8988T (cell line): ENCODE results near the gene PARD6G.

ENCODE experiments used
- DNase-seq: peaks from one replicate; pipeline ENCODE4 v3.0.0; 2011

Gene PARD6G

GRCh38 chr18:80187956-80188642 lies 59.2 kb downstream of the PARD6G start:
- no peak for DNase-seq

GRCh38 chr18:80185545-80185944 lies 61.8 kb downstream of the PARD6G start:
- DNase-seq = no peak

- no peak for DNase-seq
Observed at GRCh38 chr18:80184243-80184772, 63.0 kb downstream of the PARD6G start.

- DNase-seq = no peak
Observed at GRCh38 chr18:80183273-80184050, 63.9 kb downstream of the PARD6G start.

- DNase-seq = no peak
Observed at GRCh38 chr18:80182855-80183254, 64.5 kb downstream of the PARD6G start.

GRCh38 chr18:80181642-80182461 lies 65.5 kb downstream of the PARD6G start:
- no peak for DNase-seq

- no peak for DNase-seq
Observed at GRCh38 chr18:80180778-80181564, 66.3 kb downstream of the PARD6G start.

GRCh38 chr18:80179857-80180558 lies 67.3 kb downstream of the PARD6G start:
- no peak for DNase-seq

GRCh38 chr18:80178935-80179818 lies 68.1 kb downstream of the PARD6G start:
- no peak for DNase-seq

GRCh38 chr18:80177128-80177527 lies 70.2 kb downstream of the PARD6G start:
- DNase-seq = no peak

- no peak for DNase-seq
Observed at GRCh38 chr18:80176334-80177073, 70.8 kb downstream of the PARD6G start.

- DNase-seq = no peak
Observed at GRCh38 chr18:80175451-80176204, 71.7 kb downstream of the PARD6G start.

GRCh38 chr18:80173060-80173459 lies 74.3 kb downstream of the PARD6G start:
- DNase-seq = no peak

- DNase-seq = no peak
Observed at GRCh38 chr18:80172056-80172455, 75.3 kb downstream of the PARD6G start.

GRCh38 chr18:80171054-80171872 lies 76.1 kb downstream of the PARD6G start:
- DNase-seq = peak; percentile 56

GRCh38 chr18:80170395-80171053 lies 76.8 kb downstream of the PARD6G start:
- DNase-seq = no peak

GRCh38 chr18:80169607-80170006 lies 77.7 kb downstream of the PARD6G start:
- DNase-seq = no peak

GRCh38 chr18:80168982-80169381 lies 78.3 kb downstream of the PARD6G start:
- no peak for DNase-seq
